Hematopoietic multipotent progenitor cell treated with erythropoietin and hydrocortisone succinate and interleukin-3 and kit ligand, for 15 days (in vitro differentiated cells): ENCODE results near the gene OR56A1.

Experiments
- DNase-seq: peaks from one replicate; pipeline ENCODE4 v3.0.0-alpha.2; 2015; ENCODE audit warnings: low spot score

OR56A1 gene

GRCh38 chr11:5989203-5989602, 41.4 kb downstream of the OR56A1 start:
- DNase-seq: no peak

GRCh38 chr11:5986885-5987284, 43.7 kb downstream of the OR56A1 start, which contains the start of gene OR52L1:
Gene OR52L1, minus strand, starts transcription at chr11:5986985. Its CDS starts 55 bp downstream, at chr11:5986930.
- DNase-seq: no peak

- no peak for DNase-seq
These were observed 47.1 kb downstream of the OR56A1 start for GRCh38 chr11:5983443-5983842.

- no peak for DNase-seq
These were observed 57.0 kb downstream of the OR56A1 start for GRCh38 chr11:5973530-5973929.
